Cardiac fibroblast (primary cell): ENCODE results near the gene CACNA1D.

Experiments
- DNase-seq, 2 donors: peaks; one replicate each; pipeline versions ENCODE4 v3.0.0 to v3.0.0-alpha.2; 2010; ENCODE audit warnings: low read depth in 2 of 2
- H3K4me3 ChIP-seq, 2 donors: replicated peaks in 1 of 2; 1 replicate in 1 of 2; 2 replicates in 1 of 2; pipeline ENCODE4 v1.5.1; 2011; ENCODE audit warnings: low read depth in 2 of 2, low read length in 2 of 2, mild to moderate bottlenecking in 2 of 2, moderate library complexity in 1 of 2
- CTCF ChIP-seq: IDR thresholded peaks from one replicate; pipeline ENCODE4 v1.5.1; 2011; ENCODE audit warnings: low read depth, mild to moderate bottlenecking, low read length, inconsistent platforms

The CACNA1D gene

GRCh38 chr3:53534676-53535400 is 40.4 kb downstream of the CACNA1D start:
- no peak for TF ChIP-seq CTCF
- no peak for DNase-seq
- no peak overlapping the region for H3K4me3 ChIP-seq

GRCh38 chr3:53536282-53536681 is 41.9 kb downstream of the CACNA1D start:
- TF ChIP-seq CTCF, result no peak
- H3K4me3 ChIP-seq, result no peak overlapping the region
- no peak for DNase-seq

GRCh38 chr3:53544357-53544756 is 49.9 kb downstream of the CACNA1D start:
- TF ChIP-seq CTCF, result no peak
- DNase-seq, result no peak
- H3K4me3 ChIP-seq, result no peak overlapping the region

GRCh38 chr3:53545310-53545995 is 51.0 kb downstream of the CACNA1D start:
- H3K4me3 ChIP-seq, result no peak overlapping the region
- no peak for DNase-seq
- TF ChIP-seq CTCF, result no peak

- no peak for DNase-seq
- no peak for TF ChIP-seq CTCF
- H3K4me3 ChIP-seq, result no peak overlapping the region
Observed at GRCh38 chr3:53545996-53546359, 51.6 kb downstream of the CACNA1D start.

- no peak for TF ChIP-seq CTCF
- H3K4me3 ChIP-seq, result no peak overlapping the region
- no peak for DNase-seq
Observed at GRCh38 chr3:53547327-53547726, 52.9 kb downstream of the CACNA1D start.
